Breast epithelium (tissue), 4 donors: Measurements from ENCODE around the gene TNFAIP3. TPM values are rescaled to one million over a fixed set of nuclear protein-coding genes. Genes with fewer than 3 reads are reported as not detected.

Source experiments
- DNase-seq, 2 donors: peaks; one replicate each; pipeline ENCODE4 v3.0.0-alpha.2; 2019; ENCODE audit warnings: low spot score in 2 of 2
- H3K27ac ChIP-seq, 2 donors: fragments of 200-600 bp; sonication (generic) in 1 of 2; one replicate each; pipeline ENCODE4 v1.5.1; 2016 to 2019; ENCODE audit warnings: mild to moderate bottlenecking in 1 of 2
- H3K27me3 ChIP-seq, 2 donors: fragments of 200-600 bp; sonication (generic) in 1 of 2; one replicate each; pipeline versions ENCODE4 v1.5.1 to v1.6.0; 2017 to 2019; ENCODE audit warnings: control low read depth in 1 of 2, mild to moderate bottlenecking in 1 of 2
- H3K36me3 ChIP-seq: fragments of 200-600 bp; one replicate; pipeline ENCODE4 v1.5.1; 2019
- H3K4me1 ChIP-seq, 2 donors: fragments of 200-600 bp; sonication (generic); one replicate each; pipeline ENCODE4 v1.5.1; 2016 to 2019; ENCODE audit warnings: control low read depth in 1 of 2
- H3K4me3 ChIP-seq, 3 donors: fragments of 200-600 bp; sonication (generic); 1 replicate in 2 of 3; 2 replicates in 1 of 3; pipeline ENCODE4 v1.5.1; 2016 to 2019; ENCODE audit warnings: mild to moderate bottlenecking in 3 of 3, moderate library complexity in 2 of 3
- H3K9me3 ChIP-seq, 2 donors: fragments of 200-600 bp; sonication (generic) in 1 of 2; one replicate each; pipeline ENCODE4 v1.5.1; 2016 to 2019; ENCODE audit warnings: control low read depth in 1 of 2
- POLR2A ChIP-seq: fragments of 450-650 bp; IDR thresholded peaks from one replicate; pipeline ENCODE4 v1.6.1; 2016; ENCODE audit warnings: antibody characterized with exemption, mild to moderate bottlenecking, moderate library complexity
- POLR2AphosphoS5 ChIP-seq, 3 donors: sonication (generic); formaldehyde crosslinking; IDR thresholded peaks; one replicate each; pipeline ENCODE4 v1.6.1; 2017; ENCODE audit warnings: antibody characterized with exemption in 3 of 3
- intact Hi-C: fragments of 100-400 bp; cut with DNase I; formaldehyde crosslinking; loops from one replicate; pipeline ENCODE4 v1.15.1; 2023; ENCODE audit warnings: low total_unique reads
- total RNA-seq, 3 donors: library from RNA; depleted of rRNA; stranded (reverse); fragments of >200 nt; gene quantifications; one replicate each; pipeline ENCODE4 v1.1.0, GENCODE V29; 2016
- TF ChIP-seq, protein P1 (sequence below), 3 donors: fragments of 450-650 bp; IDR thresholded peaks; one replicate each; pipeline ENCODE4 v1.5.1; 2016 to 2017; ENCODE audit warnings: antibody characterized with exemption in 3 of 3, mild to moderate bottlenecking in 3 of 3, moderate library complexity in 3 of 3

Gene TNFAIP3
- total RNA-seq, 3 donors from 2014 or later: 21.3 to 50.5 (median 25.9) TPM

DNA sequence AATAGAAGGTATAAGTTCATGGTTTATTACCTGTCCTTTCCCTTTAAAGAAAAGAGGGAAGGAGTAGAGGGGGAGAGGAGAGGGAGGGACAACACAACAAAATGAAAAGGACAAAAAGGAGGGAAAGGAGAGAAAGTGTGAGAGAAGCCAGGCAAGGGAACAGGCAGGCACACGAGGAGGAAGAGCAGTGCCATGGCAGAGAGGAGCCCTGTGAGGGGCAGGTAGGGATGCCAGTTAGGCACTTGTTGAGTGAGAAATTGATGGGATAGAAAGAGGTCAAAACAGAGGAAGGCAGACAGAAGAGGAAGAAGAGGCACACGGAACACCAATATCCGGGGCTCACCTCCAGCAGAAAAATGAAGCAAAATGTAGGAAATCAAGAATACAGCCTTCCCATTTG lies 42.5 kb downstream of the TNFAIP3 start:
- TF ChIP-seq POLR2A (no peak), POLR2AphosphoS5 (IDR thresholded peaks at IDR 0.05) (no peak)
- TF ChIP-seq, protein P1, sequence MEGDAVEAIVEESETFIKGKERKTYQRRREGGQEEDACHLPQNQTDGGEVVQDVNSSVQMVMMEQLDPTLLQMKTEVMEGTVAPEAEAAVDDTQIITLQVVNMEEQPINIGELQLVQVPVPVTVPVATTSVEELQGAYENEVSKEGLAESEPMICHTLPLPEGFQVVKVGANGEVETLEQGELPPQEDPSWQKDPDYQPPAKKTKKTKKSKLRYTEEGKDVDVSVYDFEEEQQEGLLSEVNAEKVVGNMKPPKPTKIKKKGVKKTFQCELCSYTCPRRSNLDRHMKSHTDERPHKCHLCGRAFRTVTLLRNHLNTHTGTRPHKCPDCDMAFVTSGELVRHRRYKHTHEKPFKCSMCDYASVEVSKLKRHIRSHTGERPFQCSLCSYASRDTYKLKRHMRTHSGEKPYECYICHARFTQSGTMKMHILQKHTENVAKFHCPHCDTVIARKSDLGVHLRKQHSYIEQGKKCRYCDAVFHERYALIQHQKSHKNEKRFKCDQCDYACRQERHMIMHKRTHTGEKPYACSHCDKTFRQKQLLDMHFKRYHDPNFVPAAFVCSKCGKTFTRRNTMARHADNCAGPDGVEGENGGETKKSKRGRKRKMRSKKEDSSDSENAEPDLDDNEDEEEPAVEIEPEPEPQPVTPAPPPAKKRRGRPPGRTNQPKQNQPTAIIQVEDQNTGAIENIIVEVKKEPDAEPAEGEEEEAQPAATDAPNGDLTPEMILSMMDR (IDR thresholded peaks at IDR 0.05): no peak
- Histone ChIP-seq H3K4me3 (no peak overlapping the region), H3K36me3 (no peaks in the 10 kb centered on the region), H3K9me3 (no peaks in the 10 kb centered on the region), H3K27ac (no peak overlapping the region), H3K4me1 (no peaks in the 10 kb centered on the region), H3K27me3 (no peaks in the 10 kb centered on the region)
- no peak for DNase-seq
- intact Hi-C loops: no loop called here

DNA sequence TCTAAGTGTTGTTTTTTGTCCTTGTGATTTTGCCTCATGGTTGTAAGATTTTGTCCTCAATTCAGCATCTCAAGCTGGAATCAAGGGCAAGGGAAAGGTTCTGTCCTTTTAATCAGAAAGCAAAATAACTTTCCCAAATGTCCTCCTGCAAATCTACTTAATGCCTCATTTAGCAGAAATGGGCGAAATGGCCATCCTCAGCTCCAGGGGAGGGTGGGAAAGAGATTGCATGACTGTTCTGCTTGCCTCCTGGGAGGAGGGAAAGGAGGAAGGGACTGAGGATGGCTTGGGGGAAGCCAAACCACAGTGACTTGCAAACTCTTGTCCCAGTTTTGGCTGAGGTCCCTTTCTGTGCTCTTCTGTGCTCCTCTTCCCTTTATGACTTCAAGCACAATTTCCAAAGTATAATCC lies 43.4 kb downstream of the TNFAIP3 start:
- Histone ChIP-seq H3K27me3 (no peaks in the 10 kb centered on the region), H3K27ac (no peak overlapping the region), H3K4me3 (no peak overlapping the region), H3K36me3 (no peaks in the 10 kb centered on the region), H3K4me1 (no peaks in the 10 kb centered on the region), H3K9me3 (no peaks in the 10 kb centered on the region)
- DNase-seq: no peak
- intact Hi-C loops: no loop called here
- TF ChIP-seq, protein P1 (IDR thresholded peaks at IDR 0.05): no peak
- TF ChIP-seq POLR2AphosphoS5 (IDR thresholded peaks at IDR 0.05) (no peak), POLR2A (no peak)

DNA sequence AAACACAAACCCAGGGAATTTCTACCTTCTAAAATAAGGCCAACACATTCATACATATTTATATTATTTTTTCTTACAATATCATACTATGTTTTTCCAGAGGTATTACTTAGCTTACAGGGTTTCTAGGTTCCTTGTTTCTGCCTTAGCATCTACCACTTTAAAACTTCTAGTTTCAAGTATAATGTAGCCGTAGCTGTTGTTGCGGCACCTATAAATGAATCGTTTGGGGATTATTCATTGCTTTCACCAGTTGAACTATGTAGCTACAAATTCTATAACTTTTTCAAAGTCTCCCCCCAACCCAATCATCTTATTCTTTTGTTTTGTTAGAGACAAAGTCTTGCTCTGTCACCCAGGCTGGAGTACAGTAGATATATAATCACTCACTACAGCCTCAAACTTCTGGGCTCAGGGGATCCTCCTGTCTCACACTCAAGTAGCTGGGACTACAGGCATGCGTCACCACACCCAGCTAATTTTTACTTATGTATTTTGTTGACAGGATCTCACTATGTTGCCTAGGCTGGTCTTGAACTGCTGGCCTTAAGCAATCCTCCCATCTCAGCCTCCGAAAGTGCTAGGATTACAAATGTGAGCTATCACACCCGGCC lies 43.9 kb downstream of the TNFAIP3 start:
- intact Hi-C loops: no loop called here
- Histone ChIP-seq H3K36me3 (no peaks in the 10 kb centered on the region), H3K27me3 (no peaks in the 10 kb centered on the region), H3K27ac (no peak overlapping the region), H3K4me1 (no peaks in the 10 kb centered on the region), H3K4me3 (no peak overlapping the region), H3K9me3 (no peaks in the 10 kb centered on the region)
- TF ChIP-seq POLR2AphosphoS5 (IDR thresholded peaks at IDR 0.05): no peak
- no peak for TF ChIP-seq POLR2A
- TF ChIP-seq, protein P1 (IDR thresholded peaks at IDR 0.05): no peak
- no peak for DNase-seq

DNA sequence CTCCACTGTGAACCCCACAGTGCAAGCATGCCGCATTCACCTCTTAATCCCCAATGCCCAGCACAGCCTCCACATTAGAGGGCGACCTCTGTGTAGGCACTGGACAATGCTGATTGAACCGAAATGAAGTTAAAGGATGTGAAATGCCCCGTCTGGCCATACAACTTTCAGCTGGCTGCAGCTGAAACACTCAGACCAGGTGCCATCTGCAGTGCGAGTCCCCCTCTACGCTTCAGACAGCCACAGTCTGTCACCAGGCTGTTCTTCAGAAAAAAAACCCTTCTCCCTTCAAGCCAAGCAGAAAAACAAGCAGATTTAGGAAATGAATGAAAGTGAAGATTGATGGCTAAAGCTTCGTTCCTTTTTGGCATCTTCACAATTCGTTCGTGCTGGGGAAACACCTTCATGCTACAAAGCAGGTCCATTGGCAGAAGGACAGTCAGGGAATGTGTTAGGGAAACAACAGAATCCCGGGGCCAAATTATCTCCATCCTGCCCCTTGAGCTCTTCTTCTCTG lies 44.7 kb downstream of the TNFAIP3 start:
- H3K36me3 ChIP-seq: no peaks in the 10 kb centered on the region
- no peaks in the 10 kb centered on the region for H3K27me3 ChIP-seq
- intact Hi-C loops: no loop called here
- H3K9me3 ChIP-seq: no peaks in the 10 kb centered on the region
- H3K27ac ChIP-seq: no peak overlapping the region
- DNase-seq: no peak
- H3K4me3 ChIP-seq: no peak overlapping the region
- TF ChIP-seq, protein P1 (IDR thresholded peaks at IDR 0.05): no peak
- TF ChIP-seq POLR2A (no peak), POLR2AphosphoS5 (IDR thresholded peaks at IDR 0.05) (no peak)
- no peaks in the 10 kb centered on the region for H3K4me1 ChIP-seq

DNA sequence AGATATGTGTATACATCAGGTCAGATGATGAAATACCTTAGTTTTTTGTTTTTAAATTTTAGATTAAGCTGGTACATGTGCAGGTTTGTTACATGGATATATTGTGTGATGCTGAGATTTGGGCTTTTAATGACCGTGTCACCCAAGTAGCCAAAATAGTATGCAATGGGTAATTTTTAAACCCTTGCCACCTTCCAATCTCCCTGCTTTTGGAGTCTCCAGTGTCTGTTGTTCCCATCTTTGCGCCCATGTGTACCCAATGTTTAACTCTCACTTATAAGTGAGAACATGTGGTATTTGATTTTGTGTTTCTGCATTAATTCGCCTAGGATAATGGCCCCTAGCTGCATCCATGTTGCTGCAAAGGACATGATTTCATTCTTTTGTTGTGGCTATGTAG lies 45.8 kb downstream of the TNFAIP3 start:
- no peaks in the 10 kb centered on the region for H3K4me1 ChIP-seq
- no peak for DNase-seq
- H3K36me3 ChIP-seq: no peaks in the 10 kb centered on the region
- H3K27me3 ChIP-seq: no peaks in the 10 kb centered on the region
- intact Hi-C loops: no loop called here
- H3K9me3 ChIP-seq: no peaks in the 10 kb centered on the region
- no peak overlapping the region for H3K4me3 ChIP-seq
- no peak overlapping the region for H3K27ac ChIP-seq
- TF ChIP-seq, protein P1 (IDR thresholded peaks at IDR 0.05): no peak
- TF ChIP-seq POLR2A (no peak), POLR2AphosphoS5 (IDR thresholded peaks at IDR 0.05) (no peak)
